GM04504 (cell line): ENCODE measurements around the gene PAX2.

ENCODE experiments used
- DNase-seq: peaks from one replicate; pipeline ENCODE4 v3.0.0-alpha.2; 2012; ENCODE audit warnings: low read depth

Gene PAX2

DNA sequence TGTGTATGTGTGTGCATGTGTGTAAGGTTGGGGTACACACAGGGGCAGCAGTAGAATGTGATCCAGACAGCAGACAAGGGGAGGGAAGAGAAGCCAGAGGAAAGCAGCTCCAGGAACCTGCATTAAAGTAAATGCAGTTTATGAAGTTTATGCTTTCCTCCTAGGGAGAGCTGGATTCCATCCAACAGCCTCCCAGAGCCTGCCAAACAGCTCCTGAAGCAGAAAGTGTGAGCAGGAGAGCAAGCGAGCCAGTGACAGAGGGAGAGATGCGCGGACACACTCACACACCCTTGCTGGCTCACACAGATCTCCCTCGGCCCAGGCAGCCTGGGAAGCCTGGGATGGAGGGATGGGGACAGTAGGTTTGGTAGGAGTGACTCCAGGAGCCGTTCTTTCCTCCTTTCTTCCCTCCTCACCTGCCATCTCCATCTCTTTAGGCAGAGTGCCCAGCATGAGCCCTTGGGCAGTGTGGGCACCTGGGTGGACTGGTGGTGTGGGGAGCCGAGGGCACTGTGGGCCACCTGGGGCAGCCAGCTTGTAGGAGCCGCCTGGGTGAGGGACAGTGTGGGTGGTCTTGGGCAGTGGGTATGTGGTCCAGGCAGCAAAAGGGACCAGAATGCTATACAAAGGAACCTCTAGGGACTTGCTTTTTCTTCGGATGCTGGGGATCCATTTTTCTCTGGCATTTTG lies 46.1 kb downstream of the PAX2 start:
- no peak for DNase-seq

DNA sequence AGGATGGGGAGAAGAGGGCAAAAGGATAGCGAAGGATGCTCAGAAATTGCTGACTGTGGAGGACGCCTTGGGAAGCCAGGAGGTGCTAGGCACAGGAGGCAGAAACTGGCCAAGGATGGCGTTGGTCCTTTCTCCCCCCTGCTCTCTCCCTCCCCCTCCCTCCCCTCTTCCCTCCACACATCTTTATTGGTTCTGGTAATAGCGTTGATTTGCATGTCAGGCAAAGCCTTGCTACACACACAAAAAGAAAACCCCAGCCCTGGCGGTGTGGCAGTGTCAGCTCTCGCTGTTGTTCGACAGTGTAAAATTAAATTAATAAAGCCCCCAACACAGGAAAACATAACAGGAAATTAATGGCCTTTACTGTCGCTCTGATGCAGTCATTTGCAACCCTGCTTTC lies 47.2 kb downstream of the PAX2 start:
- DNase-seq, result no peak

DNA sequence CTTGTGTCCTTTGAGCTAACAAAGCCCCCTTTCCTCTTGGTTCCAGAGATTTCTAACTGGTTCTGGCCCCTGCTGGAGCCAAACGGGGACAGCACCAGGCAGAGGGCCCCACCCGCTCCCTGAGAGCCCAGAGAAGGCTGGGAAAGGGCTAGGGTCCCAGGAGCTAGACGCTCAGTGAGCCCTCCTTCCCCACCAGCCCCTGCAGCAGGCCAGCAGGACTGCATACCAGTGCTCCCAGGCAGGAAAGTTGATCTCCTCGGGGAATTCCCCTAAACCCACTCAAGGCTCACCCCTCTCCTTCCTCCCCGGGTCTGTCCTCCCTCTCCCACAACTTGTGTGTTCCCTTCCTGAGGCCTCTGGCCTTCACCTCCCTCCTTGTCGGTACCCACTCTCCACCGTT lies 47.7 kb downstream of the PAX2 start:
- DNase-seq, result no peak

DNA sequence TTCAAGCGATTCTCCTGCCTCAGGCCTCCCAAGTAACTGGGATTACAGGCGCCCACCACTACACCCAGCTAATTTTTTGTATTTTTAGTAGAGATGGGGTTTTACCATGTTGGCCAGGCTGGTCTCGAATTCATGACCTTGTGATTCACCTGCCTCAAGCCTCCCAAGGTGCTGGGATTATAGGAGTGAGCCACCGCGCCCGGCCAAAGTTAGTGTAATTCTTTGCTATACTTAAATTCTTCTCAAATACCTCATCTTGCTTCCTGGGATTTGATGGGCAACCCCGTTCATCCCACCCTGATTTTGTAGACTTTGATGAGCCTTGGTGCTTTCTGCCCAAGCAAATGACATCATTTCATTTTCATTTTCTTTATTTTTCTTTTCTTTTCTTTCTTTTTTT lies 54.5 kb downstream of the PAX2 start:
- DNase-seq, result no peak

DNA sequence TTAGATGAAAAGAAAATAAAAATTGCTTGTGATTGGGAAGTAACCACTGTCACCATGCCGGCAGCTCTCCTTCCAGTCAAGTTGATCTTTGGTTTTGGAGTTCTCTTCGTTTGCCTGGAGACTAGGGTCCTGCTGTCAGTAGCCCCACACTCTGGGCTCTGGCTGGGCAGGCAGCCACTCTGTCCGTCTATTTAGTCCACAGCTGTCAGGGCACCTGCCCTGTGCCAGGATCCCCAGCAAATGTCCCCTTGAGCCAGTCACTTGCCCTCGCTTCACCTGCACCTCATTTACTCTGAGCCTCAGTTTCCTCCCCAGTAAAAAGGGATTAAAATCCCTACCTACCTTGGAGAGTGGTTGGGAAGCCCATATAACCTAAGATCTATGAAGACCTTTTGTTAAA lies 55.5 kb downstream of the PAX2 start:
- DNase-seq, result no peak

DNA sequence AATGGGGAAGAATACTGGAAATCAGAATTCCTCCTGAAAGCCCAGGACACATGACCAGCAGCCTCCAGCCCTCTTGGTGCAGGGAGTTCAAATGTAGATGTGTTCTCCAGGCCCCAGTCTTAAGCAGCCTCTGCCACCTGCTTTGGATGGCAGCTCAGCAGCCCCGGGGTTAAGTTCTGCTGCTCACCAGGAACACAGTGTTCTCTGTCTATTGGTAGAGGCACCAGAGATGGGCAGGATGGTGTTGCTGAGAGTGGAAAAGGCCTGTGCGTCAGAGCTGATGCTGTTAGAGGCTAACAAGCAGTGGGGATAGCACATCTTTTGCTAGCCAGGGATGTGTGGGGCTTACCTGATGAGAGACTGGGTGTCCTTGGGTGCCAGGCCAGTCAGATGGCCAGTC lies 56.8 kb downstream of the PAX2 start:
- no peak for DNase-seq

DNA sequence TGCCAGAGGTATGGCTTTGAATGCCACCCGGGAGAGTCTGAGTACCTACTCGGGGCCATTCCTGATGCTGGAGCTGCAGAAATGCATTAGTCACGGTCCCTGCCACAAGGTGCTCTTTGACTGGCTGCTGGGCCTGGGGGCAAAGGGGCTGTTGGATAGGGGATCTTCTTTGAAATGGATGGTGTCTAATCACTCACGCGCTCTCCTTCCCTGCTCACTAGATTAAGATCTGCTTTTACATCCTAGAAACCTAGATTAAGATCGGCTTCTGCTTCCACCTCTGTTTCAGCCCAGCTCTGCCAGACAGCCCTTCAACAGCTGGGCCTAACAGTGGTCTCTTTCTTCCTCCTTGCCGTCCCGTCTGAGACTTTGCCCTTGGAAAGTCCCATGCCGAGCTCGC lies 57.2 kb downstream of the PAX2 start:
- no peak for DNase-seq

DNA sequence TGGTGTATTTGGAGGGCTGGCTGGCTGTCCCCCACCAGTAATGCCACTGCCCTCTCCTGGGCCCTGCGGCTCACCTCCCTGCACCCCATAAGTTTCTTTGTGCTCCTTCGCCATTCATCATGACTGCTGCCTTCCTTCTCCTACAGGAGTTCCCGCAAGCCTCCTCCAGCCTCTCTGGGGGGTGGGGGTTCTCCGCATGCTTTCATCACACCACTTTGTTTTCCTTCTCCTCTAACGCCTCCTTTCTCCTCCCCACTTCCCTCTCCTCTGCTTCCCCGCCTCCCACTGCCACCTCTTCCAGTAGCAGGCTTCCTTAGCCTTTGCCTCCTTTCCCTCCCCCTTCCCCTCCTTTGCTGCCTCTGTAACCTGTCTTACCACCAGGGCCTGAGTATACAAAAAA lies 58.1 kb downstream of the PAX2 start:
- no peak for DNase-seq

DNA sequence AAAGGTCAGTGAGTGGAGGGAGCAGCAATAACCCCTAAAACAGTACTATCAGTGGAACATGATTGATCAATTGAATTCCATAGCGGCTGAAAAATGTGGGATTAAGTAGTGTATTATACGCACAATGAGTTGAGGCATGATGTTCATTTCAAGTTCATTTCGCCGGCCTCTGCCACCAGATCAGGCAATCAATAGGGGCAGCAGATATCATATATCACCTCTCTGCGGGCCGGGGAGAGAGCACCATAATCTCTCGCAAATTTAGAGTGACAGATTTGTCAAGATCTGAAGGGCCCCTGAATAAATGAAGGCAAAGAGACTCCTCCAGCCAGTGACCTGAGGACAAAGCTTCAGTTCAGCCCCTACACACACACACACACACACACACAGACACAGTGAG lies 58.5 kb downstream of the PAX2 start:
- DNase-seq, result no peak

DNA sequence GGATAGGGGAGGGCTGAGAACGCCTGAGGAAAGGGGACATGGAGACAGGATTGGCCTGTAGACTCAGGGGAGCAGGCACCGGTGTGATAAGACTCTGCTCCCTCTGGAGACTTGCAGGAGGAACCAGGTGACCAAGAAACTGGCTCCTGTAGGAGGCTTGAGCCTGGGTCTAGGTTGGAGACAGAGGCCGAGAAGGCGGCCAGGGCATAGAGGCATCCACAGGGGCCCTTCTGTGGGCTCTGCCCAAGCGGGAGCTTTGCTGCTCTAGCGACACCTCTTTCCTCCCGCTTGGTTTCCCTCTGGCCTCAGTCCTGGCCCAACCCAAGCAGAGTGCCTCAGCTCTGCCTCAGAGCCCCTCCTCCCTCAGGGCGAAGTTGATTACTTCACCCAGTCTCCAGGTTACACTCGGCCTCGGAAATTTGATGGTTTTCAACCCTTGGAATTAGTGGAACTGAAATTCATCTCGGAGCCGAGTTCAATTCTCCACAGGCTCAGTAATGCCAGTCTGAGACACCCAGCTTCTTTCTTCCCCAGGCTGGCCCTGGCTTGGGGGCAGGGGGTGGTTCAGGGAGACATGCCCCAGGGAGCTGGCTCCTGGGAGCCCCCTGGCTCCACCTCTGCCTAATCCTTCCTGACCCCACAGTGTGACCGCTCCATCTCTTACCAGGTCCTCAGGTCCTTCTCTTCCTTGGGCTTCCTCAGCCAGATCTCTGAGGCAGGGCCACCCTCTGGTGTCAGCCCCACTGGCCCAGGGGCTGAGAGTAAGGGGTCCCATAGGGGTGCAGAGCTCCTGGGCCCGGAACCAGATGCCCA lies 60.4 kb downstream of the PAX2 start:
- no peak for DNase-seq

DNA sequence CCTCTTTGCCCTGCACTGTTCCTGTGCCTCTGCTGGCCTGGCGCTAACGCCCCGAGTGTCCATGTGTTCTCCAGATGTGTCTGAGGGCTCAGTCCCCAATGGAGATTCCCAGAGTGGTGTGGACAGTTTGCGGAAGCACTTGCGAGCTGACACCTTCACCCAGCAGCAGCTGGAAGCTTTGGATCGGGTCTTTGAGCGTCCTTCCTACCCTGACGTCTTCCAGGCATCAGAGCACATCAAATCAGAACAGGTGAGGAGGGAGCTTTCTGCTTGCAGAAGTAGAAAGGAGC lies 60.9 kb downstream of the PAX2 start:
- DNase-seq, result no peak

DNA sequence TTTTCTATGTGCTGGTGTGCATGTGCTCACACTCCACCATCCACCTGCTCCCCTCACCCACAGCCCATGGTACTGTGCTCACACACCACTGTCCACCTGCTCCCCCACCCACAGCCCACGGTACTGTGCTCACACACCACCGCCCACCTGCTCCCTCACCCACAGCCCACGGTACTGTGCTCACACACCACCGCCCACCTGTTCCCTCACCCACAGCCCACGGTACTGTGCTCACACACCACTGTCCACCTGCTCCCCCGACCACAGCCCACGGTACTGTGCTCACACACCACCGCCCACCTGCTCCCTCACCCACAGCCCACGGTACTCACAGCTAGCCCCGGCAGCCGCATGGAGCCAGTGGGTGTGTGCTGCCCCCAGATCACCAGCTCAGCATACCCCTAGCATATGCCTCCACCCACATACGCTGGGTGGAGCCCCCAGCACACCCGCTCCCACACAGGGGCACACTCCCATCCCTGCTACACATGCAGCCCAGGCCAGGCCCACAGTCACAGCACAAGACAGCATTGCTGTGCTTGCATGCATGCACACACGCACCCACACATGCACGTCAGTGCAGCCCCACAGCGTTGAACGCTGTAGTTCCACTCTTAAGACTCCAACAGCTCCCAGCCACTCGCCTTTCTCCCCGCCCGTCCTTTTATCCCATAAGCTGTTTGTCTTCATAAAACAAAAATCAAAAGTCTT lies 62.0 kb downstream of the PAX2 start:
- no peak for DNase-seq

DNA sequence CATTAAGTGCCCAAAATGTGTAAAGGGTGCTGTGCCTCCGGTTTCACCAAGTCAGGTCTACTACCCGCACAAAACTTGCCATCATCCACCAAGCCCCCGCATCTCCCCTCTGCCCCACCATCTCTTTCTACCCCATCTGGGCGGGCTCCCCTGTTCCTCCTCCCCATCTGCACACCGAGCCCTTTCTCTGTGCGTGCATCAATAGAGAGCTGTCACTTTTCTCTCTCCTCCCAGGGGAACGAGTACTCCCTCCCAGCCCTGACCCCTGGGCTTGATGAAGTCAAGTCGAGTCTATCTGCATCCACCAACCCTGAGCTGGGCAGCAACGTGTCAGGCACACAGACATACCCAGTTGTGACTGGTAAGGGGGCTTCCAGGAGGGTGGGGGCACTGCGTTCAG lies 63.5 kb downstream of the PAX2 start:
- DNase-seq, result no peak

DNA sequence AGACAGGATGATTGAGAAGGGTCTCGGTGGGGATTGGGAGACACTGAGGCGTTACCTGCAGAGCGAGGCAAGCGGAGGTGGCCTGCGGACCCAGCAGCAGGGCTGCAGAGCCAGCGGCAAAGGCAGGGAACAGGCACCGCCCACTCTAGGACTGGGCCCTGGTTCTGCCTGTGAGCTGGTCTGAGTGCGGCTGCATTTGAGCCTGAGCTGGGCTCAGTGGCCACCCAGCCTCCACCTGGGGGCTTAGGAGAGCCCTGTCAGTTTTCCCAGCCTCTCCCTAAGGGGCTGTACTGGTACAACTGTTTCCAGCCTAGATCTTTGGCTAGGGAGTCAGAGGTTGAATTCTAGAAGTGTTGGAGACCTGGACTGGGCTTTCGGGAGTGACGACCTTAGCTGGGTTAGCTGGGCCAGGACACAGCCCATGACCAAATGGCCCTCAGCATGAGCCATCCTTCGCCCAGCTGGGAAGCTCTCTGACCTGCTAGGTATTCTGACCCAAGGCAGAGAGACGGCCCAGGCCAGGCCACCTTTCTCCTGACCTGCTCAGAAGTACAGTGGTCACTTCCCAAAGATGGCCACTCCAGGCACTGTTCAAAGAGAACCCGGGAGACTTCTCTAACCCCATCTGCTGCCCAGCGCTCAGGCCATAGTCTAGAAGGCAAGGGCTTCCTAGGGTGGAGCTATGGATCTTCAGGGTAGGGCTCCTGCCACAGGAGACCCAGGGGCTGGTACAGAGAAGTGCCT lies 64.9 kb downstream of the PAX2 start:
- no peak for DNase-seq

DNA sequence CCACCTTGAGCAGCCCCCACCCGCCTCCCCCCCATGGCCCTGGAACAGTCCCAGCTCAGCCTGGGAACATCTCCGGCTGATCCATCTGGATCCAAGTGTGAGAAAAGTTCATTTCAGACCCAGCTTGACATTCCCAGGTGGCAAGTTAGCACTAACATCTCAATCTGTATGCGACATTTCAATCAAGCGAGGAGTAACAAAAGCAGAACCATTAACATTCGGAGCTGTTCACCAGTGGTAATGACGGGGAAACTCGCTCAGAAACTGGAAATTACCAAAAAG lies 65.4 kb downstream of the PAX2 start:
- no peak for DNase-seq

DNA sequence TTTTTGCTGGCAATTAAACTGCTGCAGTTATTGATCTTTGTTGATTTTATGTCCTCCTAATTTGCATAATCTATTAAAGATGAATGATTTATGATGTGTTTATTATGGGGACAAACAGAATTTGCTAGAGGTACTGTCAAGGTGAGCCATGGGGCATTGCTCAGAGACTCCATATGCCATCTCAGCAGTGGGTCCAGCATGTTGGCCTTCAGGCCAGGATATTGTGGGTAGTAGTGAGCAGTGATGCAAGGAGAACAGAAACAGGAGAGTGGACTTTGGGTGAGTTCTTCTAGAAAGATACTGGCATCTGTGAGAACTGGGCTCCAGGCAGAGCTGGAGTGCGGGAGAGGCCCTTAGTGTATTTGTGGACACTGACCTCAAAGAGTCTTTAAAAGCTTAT lies 65.9 kb downstream of the PAX2 start:
- no peak for DNase-seq

DNA sequence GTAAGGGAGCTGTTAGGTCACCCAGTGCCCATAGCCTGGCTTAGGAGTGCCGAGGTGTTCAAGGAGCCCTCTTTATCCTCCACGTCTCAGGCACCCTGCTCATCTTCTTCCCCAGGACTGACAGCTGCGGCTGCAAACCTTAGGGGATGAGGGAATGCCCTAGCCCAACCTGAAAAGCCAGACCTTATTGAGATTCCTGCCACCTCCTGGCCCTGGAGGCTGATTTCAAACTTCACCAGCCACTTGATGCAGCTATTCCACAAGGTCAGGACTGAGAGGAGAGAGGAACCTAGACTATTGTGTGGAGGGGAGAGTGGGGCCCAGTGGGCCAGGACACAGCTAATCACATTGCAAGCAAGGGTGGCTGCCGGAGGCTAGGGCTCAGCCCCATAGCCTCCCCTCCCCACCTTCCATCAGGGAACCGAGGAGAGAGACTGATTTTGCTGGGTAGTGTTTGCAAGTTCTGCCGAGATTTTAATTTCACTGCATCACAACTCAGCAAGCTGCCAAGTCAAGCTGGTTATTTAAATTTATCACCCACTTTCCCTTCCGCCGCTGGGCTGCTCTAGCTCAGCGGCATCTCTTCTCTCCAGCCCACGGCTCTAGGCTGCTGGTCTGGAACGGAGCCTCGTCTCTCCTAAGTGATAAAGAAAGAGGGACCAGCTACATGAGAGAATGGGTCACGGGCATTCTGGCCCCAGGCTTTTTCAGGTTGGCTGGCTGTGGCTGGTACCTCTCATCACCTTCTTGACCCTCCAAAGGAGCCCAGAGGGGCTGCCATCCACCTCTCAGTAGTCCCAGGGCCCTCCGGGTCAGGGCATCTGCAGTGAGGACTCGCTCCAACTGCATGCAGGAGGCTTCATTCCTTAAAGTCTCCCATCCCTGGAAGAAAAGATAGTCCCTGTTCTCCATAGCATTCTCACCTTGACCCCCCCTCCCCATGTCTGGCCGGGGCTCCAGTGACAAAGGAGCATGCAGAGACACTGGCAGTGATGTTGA lies 66.7 kb downstream of the PAX2 start:
- no peak for DNase-seq

DNA sequence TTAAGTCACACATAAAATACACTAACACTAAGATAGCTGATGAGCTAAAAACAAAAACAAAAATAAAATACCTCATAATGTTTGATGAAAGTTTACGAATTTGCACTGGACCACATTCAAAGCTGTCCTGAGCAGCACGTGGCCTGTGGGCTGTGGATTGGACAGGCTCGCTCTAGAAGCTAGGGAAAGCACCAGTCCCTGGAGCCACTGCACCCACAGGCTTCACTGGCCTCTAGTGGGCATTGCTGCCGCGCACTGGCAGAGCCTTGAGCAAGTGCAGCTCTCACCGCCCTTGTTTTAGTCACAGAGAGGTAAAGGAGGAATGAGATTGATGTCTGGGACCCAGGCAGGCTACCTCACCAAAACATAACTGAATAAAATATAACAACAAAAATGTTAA lies 67.6 kb downstream of the PAX2 start:
- DNase-seq, result no peak

DNA sequence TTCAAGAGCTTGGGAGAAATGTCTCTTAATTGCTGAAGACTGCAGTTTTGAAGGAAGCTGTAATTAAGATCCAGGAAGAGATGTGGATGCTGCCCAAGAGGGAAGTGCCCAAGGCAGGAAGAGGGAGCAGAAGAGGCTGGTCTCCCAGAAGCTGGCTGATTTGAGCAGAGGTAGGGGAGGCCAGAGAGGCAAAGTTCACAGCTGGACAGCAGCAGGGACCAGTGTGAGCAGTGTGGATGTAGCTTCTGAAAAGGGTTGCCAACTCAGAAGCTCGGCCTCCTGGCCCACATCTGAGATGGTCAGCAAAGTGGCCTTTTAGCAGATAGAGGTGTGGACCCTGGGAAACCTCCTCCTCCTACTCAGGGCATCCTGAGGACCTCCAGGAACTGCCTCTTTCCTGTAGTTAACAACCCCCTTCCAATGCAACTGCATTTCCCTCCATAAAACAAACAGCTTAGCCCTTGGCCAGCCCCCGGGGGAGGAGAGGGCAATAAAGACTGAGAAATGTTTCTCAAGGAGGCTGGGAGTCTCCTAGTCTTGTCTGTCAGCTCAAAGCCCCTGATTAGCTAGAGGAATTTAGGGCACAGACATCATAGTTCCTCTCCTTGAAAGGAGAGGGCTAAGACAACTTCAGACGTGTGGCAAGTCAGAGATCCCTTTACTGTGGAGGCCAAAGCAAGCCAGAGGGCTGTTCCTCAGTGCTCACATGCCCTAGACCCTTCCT lies 69.5 kb downstream of the PAX2 start:
- DNase-seq, result no peak

DNA sequence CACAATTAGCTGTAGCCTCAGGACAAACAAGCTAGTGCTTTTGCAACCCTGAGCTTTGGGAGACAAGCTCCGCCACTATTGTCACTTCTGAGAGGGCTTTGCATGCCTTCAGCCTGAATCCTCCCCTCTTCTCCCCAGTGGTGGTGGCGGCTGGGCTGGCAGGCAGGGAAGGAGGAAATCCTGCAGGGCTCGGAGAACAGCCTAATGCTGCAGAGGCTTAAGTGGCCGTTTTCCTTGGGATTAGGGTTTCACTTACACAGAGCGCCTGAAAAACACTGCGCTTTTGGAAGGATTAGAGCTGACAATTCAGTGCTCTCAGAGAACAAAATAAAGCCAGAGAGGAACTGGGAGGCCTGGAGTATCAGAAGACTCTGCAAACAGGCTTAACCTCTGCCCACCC lies 71.3 kb downstream of the PAX2 start:
- DNase-seq, result no peak

DNA sequence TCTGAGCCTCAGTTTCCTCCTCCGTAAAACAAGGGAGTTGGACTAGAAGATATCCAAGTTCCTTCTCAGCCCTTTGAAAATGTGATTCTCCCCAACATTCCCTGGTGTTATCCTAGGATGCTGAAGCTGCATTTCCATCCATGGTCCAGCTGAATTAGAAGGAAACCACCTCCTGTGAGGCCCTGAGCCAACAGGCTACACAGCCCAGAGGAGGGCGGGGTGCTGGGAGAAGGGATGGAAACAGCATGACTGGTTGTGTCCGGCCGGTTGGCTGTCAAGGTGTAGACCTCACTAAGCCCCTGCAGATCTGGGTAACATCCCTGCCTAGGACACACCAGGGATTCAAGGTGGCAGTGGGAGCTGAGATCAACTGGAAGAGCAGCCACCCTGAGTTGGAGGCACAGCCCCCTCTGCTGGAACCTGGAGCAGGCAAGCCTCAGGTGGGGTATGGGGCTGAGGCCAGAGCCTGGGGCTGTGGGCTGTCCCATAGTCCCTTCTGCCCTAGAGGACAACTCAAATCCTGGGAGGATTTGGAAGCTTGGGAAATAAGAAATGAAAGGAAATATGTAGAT lies 72.0 kb downstream of the PAX2 start:
- DNase-seq, result no peak
